Astrocyte (in vitro differentiated cells and primary cell): ENCODE data around the gene BLACAT1.

Experiments
- CTCF ChIP-seq: IDR thresholded peaks from 2 replicates; pipeline ENCODE4 v1.5.1; 2011; ENCODE audit warnings: low read depth, mild to moderate bottlenecking, inconsistent platforms, low read length, moderate library complexity; ENCODE audit not compliant: insufficient read depth
- EZH2 ChIP-seq: IDR thresholded peaks from 2 replicates; pipeline ENCODE4 v1.6.1; 2012; ENCODE audit warnings: mild to moderate bottlenecking, low read length, inconsistent platforms; ENCODE audit not compliant: insufficient read depth

GRCh38 chr1:205473966-205474365 lies 18.1 kb upstream of the BLACAT1 start:
- TF ChIP-seq CTCF (no peak), EZH2 (no peak)
